ENCODE data around the gene BCAN. TPM values are rescaled to one million over a fixed set of nuclear protein-coding genes. Genes with fewer than 3 reads are reported as not detected.

The BCAN gene
- total RNA-seq, 2 experiments from 2014 or later, result not detected

DNA sequence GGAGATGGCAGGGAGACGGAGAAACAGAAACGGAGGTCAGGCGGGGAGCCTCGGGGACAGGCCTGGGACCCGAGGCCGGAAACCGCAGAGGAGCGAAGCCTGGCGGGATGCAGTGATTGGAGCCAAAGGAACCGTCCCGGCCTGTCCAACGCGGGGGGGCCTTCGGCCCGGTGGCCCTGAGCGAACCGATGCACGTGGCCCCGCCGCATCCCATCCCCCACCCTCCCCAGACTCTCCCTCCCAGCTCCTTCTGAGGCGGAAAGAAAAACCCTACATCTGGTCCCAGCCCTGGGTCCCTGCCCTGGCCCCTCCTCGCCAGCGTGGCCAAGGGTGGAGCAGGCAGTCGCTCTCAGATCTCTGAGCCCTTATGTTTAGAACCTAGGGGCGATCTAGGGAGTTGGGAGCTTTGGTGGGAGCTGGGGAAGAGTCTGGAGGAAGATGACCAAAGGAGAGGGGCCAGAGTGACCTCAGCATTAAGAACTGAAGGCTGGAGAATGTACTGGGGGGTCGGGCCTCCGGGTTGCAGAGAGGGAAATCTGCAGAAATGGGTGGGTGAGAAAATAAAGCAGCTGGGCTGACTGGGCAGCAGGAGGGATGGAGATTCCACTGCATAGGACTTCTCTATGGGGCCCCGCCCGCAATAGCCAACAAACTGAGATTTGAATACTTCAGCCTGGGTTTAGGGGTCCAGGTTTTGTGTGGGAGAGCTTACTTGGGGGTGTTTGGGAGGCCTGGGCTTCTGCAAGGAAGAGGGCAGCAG is 64.9 kb downstream of the BCAN start:
- POLR2A ChIA-PET, result interaction anchor here (1.1 to 2.4 kb wide), 5 partner anchors 17 to 56 kb away, joined by 3 to 9 read pairs (median 5); partner anchors contain the start of genes ISG20L2 and METTL25B

DNA sequence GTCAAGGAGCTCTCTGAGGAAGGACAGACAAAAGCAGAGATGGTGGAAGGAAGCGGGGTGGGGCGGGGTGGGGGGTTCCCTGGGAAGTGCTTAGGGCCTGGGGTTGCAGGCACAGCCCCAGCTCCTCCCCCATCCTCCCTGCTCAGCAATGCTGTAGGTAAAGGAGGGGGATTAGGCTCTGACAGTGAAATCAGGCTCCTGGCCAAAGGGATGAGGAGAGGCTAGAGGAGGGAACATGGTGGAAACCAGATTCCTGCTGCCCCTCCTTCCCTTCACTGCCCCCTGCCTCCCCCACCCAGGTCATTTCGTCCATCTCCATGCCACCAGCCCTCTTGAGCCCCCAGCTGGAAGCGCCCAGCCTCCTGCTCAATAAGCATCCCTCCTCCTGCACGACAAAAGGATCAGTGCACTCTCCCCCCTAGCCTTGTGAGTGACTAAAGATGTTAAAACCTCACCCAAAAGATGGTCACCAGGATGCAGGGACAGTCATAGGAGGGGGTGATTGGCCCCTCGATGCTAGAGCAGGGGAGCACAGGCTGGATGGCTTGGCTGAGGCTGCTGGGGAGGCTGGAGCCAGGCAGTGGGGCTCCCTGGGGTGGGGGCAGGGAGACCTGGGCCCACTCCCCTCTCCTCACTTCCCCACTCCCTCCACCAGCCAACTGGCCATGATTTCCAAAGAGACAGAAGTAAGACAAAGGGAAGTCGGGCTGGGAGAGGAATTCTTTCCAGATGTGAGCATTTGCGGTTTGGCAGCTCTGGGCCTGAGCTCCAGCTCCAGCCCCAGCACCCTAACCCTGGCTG is 65.7 kb downstream of the BCAN start:
- H3K9me3 Mint-ChIP-seq (ENCODE audit: insufficient read depth), result no peaks in the 10 kb centered on the region
- ChIA-PET CTCF (interaction anchor here (0.7 to 17.4 kb wide), 15 partner anchors 10 to 322 kb away, joined by 3 to 311 read pairs (median 15); partner anchors contain the start of genes HAPLN2, INSRR, ISG20L2 and METTL25B), POLR2A (interaction anchor here (1.1 to 2.4 kb wide), 3 partner anchors 18 to 31 kb away, joined by 3 to 9 read pairs (median 5); no protein-coding TSS in a partner anchor)
- no peak overlapping the region for H3K27ac Mint-ChIP-seq
- H3K27me3 Mint-ChIP-seq (ENCODE audit: low read depth), result peaks cover 33% of the 10 kb centered on the region
- peaks cover 24% of the 10 kb centered on the region for H3K4me1 Mint-ChIP-seq (ENCODE audit: low read depth)
- no peak overlapping the region for H3K4me3 Mint-ChIP-seq
- no peaks in the 10 kb centered on the region for H3K36me3 Mint-ChIP-seq (ENCODE audit: low read depth)
- DNase-seq (no peak), ATAC-seq (no peak)

More for the DNA sequence above, 64.9 kb downstream of the BCAN start:
- CTCF ChIA-PET, result interaction anchor here (0.6 to 17.4 kb wide), 28 partner anchors 9 to 321 kb away, joined by 3 to 311 read pairs (median 5); partner anchors contain the start of genes HAPLN2, INSRR, ISG20L2 and METTL25B
- no peaks in the 10 kb centered on the region for H3K9me3 Mint-ChIP-seq (ENCODE audit: insufficient read depth)
- H3K36me3 Mint-ChIP-seq (ENCODE audit: low read depth), result no peaks in the 10 kb centered on the region
- peaks cover 24% of the 10 kb centered on the region for H3K4me1 Mint-ChIP-seq (ENCODE audit: low read depth)
- ATAC-seq (peak; percentile 20), DNase-seq (peak; percentile 32)
- H3K4me3 Mint-ChIP-seq, result peak overlapping the region; percentile 71
- peaks cover 33% of the 10 kb centered on the region for H3K27me3 Mint-ChIP-seq (ENCODE audit: low read depth)
- H3K27ac Mint-ChIP-seq, result no peak overlapping the region

DNA sequence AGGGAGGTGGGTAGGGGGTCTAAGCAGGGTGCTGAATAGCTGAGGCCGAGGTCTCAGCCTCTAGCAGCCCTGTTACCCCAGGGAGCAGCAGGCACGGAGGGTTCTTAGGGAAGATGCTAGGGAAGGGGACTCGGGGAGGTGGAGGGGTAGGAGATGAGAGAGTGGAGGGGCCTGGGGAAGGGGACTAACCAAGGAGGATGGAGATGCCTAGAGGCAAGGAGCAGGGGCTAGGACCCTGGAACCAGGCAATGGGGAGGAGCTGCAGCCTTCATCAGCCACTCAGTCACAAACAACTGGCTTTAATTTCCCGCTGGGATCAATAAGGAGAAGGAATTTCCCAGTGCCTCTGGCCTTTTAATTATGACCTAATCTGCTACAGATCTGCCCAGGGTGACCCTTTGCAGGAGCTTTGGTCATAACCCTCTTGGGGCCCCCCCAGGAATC is 66.3 kb downstream of the BCAN start:
- H3K36me3 Mint-ChIP-seq (ENCODE audit: low read depth), result no peaks in the 10 kb centered on the region
- H3K4me1 Mint-ChIP-seq (ENCODE audit: low read depth), result peaks cover 24% of the 10 kb centered on the region
- no peak for DNase-seq
- ChIA-PET POLR2A (interaction anchor here (2.4 kb wide), 1 partner anchor 18 kb away, joined by 9 read pairs; no protein-coding TSS in a partner anchor), CTCF (interaction anchor here (1.1 to 17.4 kb wide), 5 partner anchors 11 to 126 kb away, joined by 3 to 311 read pairs (median 53); partner anchors contain the start of genes ISG20L2 and METTL25B)
- peaks cover 30% of the 10 kb centered on the region for H3K27me3 Mint-ChIP-seq (ENCODE audit: low read depth)
- H3K9me3 Mint-ChIP-seq (ENCODE audit: insufficient read depth), result no peaks in the 10 kb centered on the region
- no peak overlapping the region for H3K4me3 Mint-ChIP-seq
- H3K27ac Mint-ChIP-seq, result no peak overlapping the region
- no peak for ATAC-seq

DNA sequence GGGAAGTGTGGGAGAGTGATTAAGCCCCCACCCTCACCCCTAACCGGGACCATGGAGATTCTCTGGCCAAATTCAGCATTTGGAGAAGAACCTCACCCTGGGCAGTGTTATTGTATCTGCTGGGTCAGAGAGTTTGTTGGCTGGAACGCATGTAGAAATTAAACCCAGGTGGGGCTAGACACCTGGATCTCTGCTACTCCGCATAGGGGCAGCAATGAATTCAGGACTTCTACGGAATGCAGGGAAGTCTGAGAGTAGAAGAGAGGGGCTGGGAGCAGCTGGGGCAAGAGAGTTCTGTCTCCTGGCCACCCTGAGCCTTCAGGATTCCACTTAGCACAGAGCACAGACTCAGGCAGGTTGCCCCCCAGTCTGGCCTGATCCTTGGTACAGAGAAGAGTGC is 67.1 kb downstream of the BCAN start:
- no peak overlapping the region for H3K4me3 Mint-ChIP-seq
- H3K9me3 Mint-ChIP-seq (ENCODE audit: insufficient read depth), result no peaks in the 10 kb centered on the region
- H3K4me1 Mint-ChIP-seq (ENCODE audit: low read depth), result peaks cover 24% of the 10 kb centered on the region
- ChIA-PET POLR2A (no interaction called here), CTCF (interaction anchor here (5.1 to 17.4 kb wide), 3 partner anchors 18 to 49 kb away, joined by 53 to 311 read pairs (median 197); partner anchors contain the start of genes ISG20L2 and METTL25B)
- H3K27me3 Mint-ChIP-seq (ENCODE audit: low read depth), result peaks cover 24% of the 10 kb centered on the region
- H3K36me3 Mint-ChIP-seq (ENCODE audit: low read depth), result no peaks in the 10 kb centered on the region
- ATAC-seq (no peak), DNase-seq (no peak)
- H3K27ac Mint-ChIP-seq, result no peak overlapping the region

Other genes with a start within 250 kb of the BCAN start
- gene MEF2D, start 141.3 kb upstream of the BCAN start, total RNA-seq, result 10 to 100 TPM; 34.8 to 40.1 TPM
- 10 to 100 TPM; 28.6 to 31.0 TPM for gene IQGAP3, start 69.6 kb upstream of the BCAN start, total RNA-seq
- 10 to 100 TPM; 18.6 to 19.7 TPM for gene TTC24, start 62.4 kb upstream of the BCAN start, total RNA-seq
- gene NAXE, start 50.3 kb upstream of the BCAN start, total RNA-seq, result 10 to 100 TPM; 54.3 to 60.3 TPM
- 10 to 100 TPM; 43.9 to 44.7 TPM for gene GPATCH4, start 40.6 kb upstream of the BCAN start, total RNA-seq
- gene HAPLN2, start 22.7 kb upstream of the BCAN start, total RNA-seq, result not detected
- gene NES, start 35.3 kb downstream of the BCAN start, total RNA-seq, result not detected
- gene CRABP2, start 63.5 kb downstream of the BCAN start, total RNA-seq, result 1 to 10 TPM; 1.3 to 1.9 TPM
- 10 to 100 TPM; 30.0 to 34.0 TPM for gene METTL25B, start 86.4 kb downstream of the BCAN start, total RNA-seq
- 10 to 100 TPM; 56.3 to 58.8 TPM for gene ISG20L2, start 86.6 kb downstream of the BCAN start, total RNA-seq
- 10 to 100 TPM; 59.8 to 62.6 TPM for gene MRPL24, start 99.0 kb downstream of the BCAN start, total RNA-seq
- 100 to 1,000 TPM; 261 to 264 TPM for gene HDGF, start 109.6 kb downstream of the BCAN start, total RNA-seq
- gene PRCC, start 125.4 kb downstream of the BCAN start, total RNA-seq, result 10 to 100 TPM; 71.9 to 75.5 TPM
- 10 to 100 TPM; 84.0 to 86.7 TPM for gene SH2D2A, start 174.7 kb downstream of the BCAN start, total RNA-seq
- gene INSRR, start 217.0 kb downstream of the BCAN start, total RNA-seq, result under 1 TPM; 0.21 TPM
- gene NTRK1, start 218.7 kb downstream of the BCAN start, total RNA-seq, result 1 to 10 TPM; 9.9 TPM